K562 (cell line): ENCODE measurements around the gene GAMT. TPM values are rescaled to one million over a fixed set of nuclear protein-coding genes. Genes with fewer than 3 reads are reported as not detected.
A peak's percentile ranks its signal among the peaks of the same experiment; 100 is the strongest.

Experiments used
- ASH1L ChIP-seq: fragments of 450-650 bp; IDR thresholded peaks from 2 replicates; pipeline ENCODE4 v1.6.1; 2018; ENCODE audit warnings: borderline replicate concordance, mild to moderate bottlenecking, low read depth; ENCODE audit not compliant: partially characterized antibody
- CEBPG ChIP-seq, 3 experiments: fragments of 200-800 bp in 1 of 3; sonication (Bioruptor generic) in 1 of 3; sonication (generic) in 1 of 3; formaldehyde crosslinking in 1 of 3; IDR thresholded peaks in 2 of 3; conservative IDR thresholded peaks in 1 of 3; 2 replicates each; pipeline versions ENCODE4 v1.6.1 to v1.8.0; 2016 to 2022; ENCODE audit warnings: missing compliant biosample characterization in 2 of 3, missing genetic modification characterization in 2 of 3, mild to moderate bottlenecking in 1 of 3, missing genetic modification reagents in 1 of 3
- KLF6 ChIP-seq: fragments of 250-450 bp; sonication (Bioruptor Pico); IDR thresholded peaks from 2 replicates; pipeline ENCODE4 v1.4.0; 2020; ENCODE audit warnings: mild to moderate bottlenecking, moderate library complexity, borderline replicate concordance
- MAZ ChIP-seq, 2 experiments: fragments of 450-650 bp in 1 of 2; sonication (generic) in 1 of 2; formaldehyde crosslinking; IDR thresholded peaks in 1 of 2; conservative IDR thresholded peaks in 1 of 2; 2 replicates each; pipeline versions ENCODE4 v1.4.0 to v1.5.0; 2020; ENCODE audit warnings: mild to moderate bottlenecking in 1 of 2, missing genetic modification reagents in 1 of 2
- MTF1 ChIP-seq: fragments of 250-450 bp; sonication (Bioruptor Pico); IDR thresholded peaks from 2 replicates; pipeline ENCODE4 v1.9.0; 2021; ENCODE audit warnings: moderate library complexity, mild to moderate bottlenecking, inconsistent platforms, borderline replicate concordance
- TEAD2 ChIP-seq: fragments of 450-650 bp; IDR thresholded peaks from 2 replicates; pipeline ENCODE4 v1.6.1; 2016; ENCODE audit warnings: missing genetic modification characterization, control low read depth, missing compliant biosample characterization
- YBX1 ChIP-seq: fragments of 450-650 bp; IDR thresholded peaks from 2 replicates; pipeline ENCODE4 v1.7.1; 2016; ENCODE audit warnings: mild to moderate bottlenecking
- polyA plus RNA-seq, 8 experiments: library from polyadenylated mRNA; depleted of rRNA in 4 of 8; stranded (reverse) in 5 of 8; unstranded in 3 of 8; fragments of >200 nt; fragmentation: Nextera tagmentation in 2 of 8; fragmentation: Illumina TruSeq in 1 of 8; extraction: Ambion mirVana in 2 of 8; extraction: Trizol in 1 of 8; gene quantifications; 2 replicates each; pipeline versions ENCODE4 v1.2.1 to v1.2.3, GENCODE V29; 2011 to 2014; ENCODE audit warnings: inconsistent platforms in 1 of 8, missing spikeins in 1 of 8
- total RNA-seq, 7 experiments: library from RNA; depleted of rRNA in 6 of 7; stranded (reverse); fragments of >200 nt in 6 of 7; fragmentation: Illumina TruSeq in 2 of 7; extraction: Trizol in 2 of 7; gene quantifications; 2 replicates each; pipeline versions ENCODE4 v1.2.1 to v1.2.3, GENCODE V29; 2011 to 2021; ENCODE audit warnings: low replicate concordance in 1 of 7
- TF ChIP-seq, protein P1 (sequence below): fragments of 250-450 bp; sonication (Bioruptor Pico); IDR thresholded peaks from 2 replicates; pipeline ENCODE4 v1.4.0; 2020; ENCODE audit warnings: mild to moderate bottlenecking
- TF ChIP-seq, protein P2 (sequence below): fragments of 450-650 bp; IDR thresholded peaks from 2 replicates; pipeline ENCODE4 v1.6.1; 2018; ENCODE audit warnings: mild to moderate bottlenecking, low read depth; ENCODE audit not compliant: partially characterized antibody
- TF ChIP-seq, protein P3 (sequence below), 2 experiments: IDR thresholded peaks; 2 replicates each; pipeline ENCODE4 v1.6.1; 2011; ENCODE audit warnings: borderline replicate concordance in 1 of 2, control low read depth in 1 of 2, low read depth in 1 of 2, low read length in 1 of 2, mild to moderate bottlenecking in 1 of 2, mixed read lengths in 1 of 2, moderate library complexity in 1 of 2; ENCODE audit not compliant: insufficient read depth in 1 of 2, insufficient read length in 1 of 2, poor library complexity in 1 of 2, severe bottlenecking in 1 of 2; ENCODE audit errors: extremely low read depth in 1 of 2
- TF ChIP-seq, protein P4 (sequence below), 2 experiments: fragments of 450-650 bp; conservative IDR thresholded peaks; 2 replicates each; pipeline ENCODE4 v1.6.1; 2017; ENCODE audit warnings: mild to moderate bottlenecking in 2 of 2, moderate library complexity in 2 of 2
- TF ChIP-seq, protein P5 (sequence below): fragments of 450-650 bp; formaldehyde crosslinking; IDR thresholded peaks from 2 replicates; pipeline ENCODE4 v1.4.0; 2020; ENCODE audit warnings: mild to moderate bottlenecking, moderate library complexity

GAMT gene
- total and polyA plus RNA-seq, 9 of the 15 experiments (the other 6 are each of a cell fraction or from before 2014, with no cell fraction given): 1.3 to 35.3 (median 27.2) TPM

DNA sequence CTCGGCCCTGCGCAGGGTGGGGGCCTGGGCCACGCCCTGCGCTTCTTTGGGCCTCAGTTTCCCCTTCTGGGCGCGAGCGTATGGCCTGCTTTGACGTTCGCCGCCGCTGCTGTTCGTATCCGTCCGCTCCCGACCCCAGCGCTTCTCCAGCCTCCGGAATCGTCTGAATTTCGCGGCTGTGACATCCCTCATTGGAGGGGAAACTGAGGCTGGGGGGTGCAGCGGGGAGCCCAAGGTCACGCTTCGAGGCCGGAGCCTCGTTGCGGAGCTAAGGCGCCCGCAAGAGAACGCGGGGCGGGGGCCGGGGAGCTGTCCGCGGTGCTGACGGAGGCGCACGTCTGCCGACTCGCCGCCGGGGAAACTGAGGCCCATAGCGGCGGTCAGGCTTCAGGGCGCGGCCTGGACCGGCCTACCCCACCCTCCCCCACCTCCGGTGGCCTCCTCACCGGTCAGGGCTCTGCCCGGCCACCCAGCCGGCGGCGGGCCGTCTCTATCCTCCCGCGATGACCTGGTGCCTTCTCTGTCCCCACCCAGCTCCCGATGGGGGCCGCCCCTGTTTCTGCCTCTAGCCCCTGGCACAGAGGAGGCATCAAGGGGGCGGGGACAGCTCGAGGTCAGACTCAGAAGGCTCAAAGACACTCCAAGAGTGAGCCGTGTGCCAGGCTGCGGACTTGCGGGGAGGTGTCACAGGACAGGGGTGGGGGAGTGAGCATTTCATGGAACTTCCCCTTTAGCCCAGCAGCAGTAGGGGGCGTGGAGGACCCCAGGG, 45.6 kb upstream of the GAMT start (continued):
- TF ChIP-seq, protein P1, sequence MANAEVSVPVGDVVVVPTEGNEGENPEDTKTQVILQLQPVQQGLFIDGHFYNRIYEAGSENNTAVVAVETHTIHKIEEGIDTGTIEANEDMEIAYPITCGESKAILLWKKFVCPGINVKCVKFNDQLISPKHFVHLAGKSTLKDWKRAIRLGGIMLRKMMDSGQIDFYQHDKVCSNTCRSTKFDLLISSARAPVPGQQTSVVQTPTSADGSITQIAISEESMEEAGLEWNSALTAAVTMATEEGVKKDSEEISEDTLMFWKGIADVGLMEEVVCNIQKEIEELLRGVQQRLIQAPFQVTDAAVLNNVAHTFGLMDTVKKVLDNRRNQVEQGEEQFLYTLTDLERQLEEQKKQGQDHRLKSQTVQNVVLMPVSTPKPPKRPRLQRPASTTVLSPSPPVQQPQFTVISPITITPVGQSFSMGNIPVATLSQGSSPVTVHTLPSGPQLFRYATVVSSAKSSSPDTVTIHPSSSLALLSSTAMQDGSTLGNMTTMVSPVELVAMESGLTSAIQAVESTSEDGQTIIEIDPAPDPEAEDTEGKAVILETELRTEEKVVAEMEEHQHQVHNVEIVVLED: no peak
- TF ChIP-seq, protein P2, sequence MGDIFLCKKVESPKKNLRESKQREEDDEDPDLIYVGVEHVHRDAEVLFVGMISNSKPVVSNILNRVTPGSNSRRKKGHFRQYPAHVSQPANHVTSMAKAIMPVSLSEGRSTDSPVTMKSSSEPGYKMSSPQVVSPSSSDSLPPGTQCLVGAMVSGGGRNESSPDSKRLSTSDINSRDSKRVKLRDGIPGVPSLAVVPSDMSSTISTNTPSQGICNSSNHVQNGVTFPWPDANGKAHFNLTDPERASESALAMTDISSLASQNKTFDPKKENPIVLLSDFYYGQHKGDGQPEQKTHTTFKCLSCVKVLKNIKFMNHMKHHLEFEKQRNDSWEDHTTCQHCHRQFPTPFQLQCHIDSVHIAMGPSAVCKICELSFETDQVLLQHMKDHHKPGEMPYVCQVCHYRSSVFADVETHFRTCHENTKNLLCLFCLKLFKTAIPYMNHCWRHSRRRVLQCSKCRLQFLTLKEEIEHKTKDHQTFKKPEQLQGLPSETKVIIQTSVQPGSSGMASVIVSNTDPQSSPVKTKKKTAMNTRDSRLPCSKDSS: no peak
- TF ChIP-seq KLF6: no peak
- no peak for TF ChIP-seq YBX1
- no peak for TF ChIP-seq TEAD2 (tag)
- TF ChIP-seq CEBPG (CRISPR knock-in tag; IDR thresholded peaks at IDR 0.05): no peak
- TF ChIP-seq CEBPG (tag; conservative IDR thresholded peaks at IDR 0.05 in 1 of 2, IDR thresholded peaks at IDR 0.05 in 1 of 2): no peak
- no peak for TF ChIP-seq ASH1L
- no peak for TF ChIP-seq MTF1 (CRISPR knock-in tag)
- TF ChIP-seq, protein P3, sequence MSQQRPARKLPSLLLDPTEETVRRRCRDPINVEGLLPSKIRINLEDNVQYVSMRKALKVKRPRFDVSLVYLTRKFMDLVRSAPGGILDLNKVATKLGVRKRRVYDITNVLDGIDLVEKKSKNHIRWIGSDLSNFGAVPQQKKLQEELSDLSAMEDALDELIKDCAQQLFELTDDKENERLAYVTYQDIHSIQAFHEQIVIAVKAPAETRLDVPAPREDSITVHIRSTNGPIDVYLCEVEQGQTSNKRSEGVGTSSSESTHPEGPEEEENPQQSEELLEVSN (IDR thresholded peaks at IDR 0.05; ENCODE audit: borderline replicate concordance in 1 of 2, extremely low read depth in 1 of 2, insufficient read depth in 1 of 2, insufficient read length in 1 of 2, low read depth in 1 of 2, low read length in 1 of 2, poor library complexity in 1 of 2, severe bottlenecking in 1 of 2): peak in 1 of 2 experiments; percentile 67
- TF ChIP-seq, protein P4, sequence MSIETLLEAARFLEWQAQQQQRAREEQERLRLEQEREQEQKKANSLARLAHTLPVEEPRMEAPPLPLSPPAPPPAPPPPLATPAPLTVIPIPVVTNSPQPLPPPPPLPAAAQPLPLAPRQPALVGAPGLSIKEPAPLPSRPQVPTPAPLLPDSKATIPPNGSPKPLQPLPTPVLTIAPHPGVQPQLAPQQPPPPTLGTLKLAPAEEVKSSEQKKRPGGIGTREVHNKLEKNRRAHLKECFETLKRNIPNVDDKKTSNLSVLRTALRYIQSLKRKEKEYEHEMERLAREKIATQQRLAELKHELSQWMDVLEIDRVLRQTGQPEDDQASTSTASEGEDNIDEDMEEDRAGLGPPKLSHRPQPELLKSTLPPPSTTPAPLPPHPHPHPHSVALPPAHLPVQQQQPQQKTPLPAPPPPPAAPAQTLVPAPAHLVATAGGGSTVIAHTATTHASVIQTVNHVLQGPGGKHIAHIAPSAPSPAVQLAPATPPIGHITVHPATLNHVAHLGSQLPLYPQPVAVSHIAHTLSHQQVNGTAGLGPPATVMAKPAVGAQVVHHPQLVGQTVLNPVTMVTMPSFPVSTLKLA (conservative IDR thresholded peaks at IDR 0.05): peak; percentile 41 to 75; a peak in 3 of 4 replicates
- peak; percentile 70 to 89 for TF ChIP-seq MAZ (CRISPR knock-in tag; conservative IDR thresholded peaks at IDR 0.05 in 1 of 2, IDR thresholded peaks at IDR 0.05 in 1 of 2)
- TF ChIP-seq, protein P5, sequence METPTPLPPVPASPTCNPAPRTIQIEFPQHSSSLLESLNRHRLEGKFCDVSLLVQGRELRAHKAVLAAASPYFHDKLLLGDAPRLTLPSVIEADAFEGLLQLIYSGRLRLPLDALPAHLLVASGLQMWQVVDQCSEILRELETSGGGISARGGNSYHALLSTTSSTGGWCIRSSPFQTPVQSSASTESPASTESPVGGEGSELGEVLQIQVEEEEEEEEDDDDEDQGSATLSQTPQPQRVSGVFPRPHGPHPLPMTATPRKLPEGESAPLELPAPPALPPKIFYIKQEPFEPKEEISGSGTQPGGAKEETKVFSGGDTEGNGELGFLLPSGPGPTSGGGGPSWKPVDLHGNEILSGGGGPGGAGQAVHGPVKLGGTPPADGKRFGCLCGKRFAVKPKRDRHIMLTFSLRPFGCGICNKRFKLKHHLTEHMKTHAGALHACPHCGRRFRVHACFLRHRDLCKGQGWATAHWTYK: no peak
